ENCODE measurements around the gene CGREF1. TPM values are rescaled to one million over a fixed set of nuclear protein-coding genes. Genes with fewer than 3 reads are reported as not detected.

Gene CGREF1
- total and polyA plus RNA-seq, 4 donors = 0.55 to 0.89 (median 0.69) TPM

- Histone ChIP-seq H3K9me3 (ENCODE audit: control insufficient read depth in 4 of 4, insufficient read depth in 3 of 4, low read length in 3 of 4) (no peaks in the 10 kb centered on the region), H3K4me3 (no peak overlapping the region), H3K9ac (ENCODE audit: insufficient read depth in 1 of 2, low read length in 2 of 2) (no peak overlapping the region), H3K27ac (ENCODE audit: low read depth in 1 of 2, low read length in 1 of 2) (peak overlapping the region in 1 of 2 donors; percentile 5), H3K4me1 (ENCODE audit: control insufficient read depth in 5 of 5, insufficient read depth in 5 of 5, low read length in 5 of 5) (peaks cover 0 to 10% (median 7%) of the 10 kb centered on the region in 5 donors), H3K27me3 (ENCODE audit: control insufficient read depth in 3 of 3, insufficient read depth in 3 of 3, low read length in 2 of 3) (no peaks in the 10 kb centered on the region), H3K36me3 (ENCODE audit: control insufficient read depth in 4 of 4, insufficient read depth in 4 of 4, low read length in 4 of 4) (peaks cover 0 to 2% (median 0%) of the 10 kb centered on the region in 4 donors)
- DNase-seq = no peak
- no peak for ATAC-seq (ENCODE audit: insufficient read depth, low FRiP score)
- TF ChIP-seq, protein P1, sequence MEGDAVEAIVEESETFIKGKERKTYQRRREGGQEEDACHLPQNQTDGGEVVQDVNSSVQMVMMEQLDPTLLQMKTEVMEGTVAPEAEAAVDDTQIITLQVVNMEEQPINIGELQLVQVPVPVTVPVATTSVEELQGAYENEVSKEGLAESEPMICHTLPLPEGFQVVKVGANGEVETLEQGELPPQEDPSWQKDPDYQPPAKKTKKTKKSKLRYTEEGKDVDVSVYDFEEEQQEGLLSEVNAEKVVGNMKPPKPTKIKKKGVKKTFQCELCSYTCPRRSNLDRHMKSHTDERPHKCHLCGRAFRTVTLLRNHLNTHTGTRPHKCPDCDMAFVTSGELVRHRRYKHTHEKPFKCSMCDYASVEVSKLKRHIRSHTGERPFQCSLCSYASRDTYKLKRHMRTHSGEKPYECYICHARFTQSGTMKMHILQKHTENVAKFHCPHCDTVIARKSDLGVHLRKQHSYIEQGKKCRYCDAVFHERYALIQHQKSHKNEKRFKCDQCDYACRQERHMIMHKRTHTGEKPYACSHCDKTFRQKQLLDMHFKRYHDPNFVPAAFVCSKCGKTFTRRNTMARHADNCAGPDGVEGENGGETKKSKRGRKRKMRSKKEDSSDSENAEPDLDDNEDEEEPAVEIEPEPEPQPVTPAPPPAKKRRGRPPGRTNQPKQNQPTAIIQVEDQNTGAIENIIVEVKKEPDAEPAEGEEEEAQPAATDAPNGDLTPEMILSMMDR (IDR thresholded peaks at IDR 0.05; ENCODE audit: control extremely low read depth, extremely low read depth) = no peak
- 53 to 74% methylated on average over 3 of the region's 3 CpGs for WGBS, 2 donors
Measured at GRCh38 chr2:27096748-27097297, 22.1 kb downstream of the CGREF1 start.

GRCh38 chr2:27095745-27096651 lies 22.9 kb downstream of the CGREF1 start:
- H3K27me3 ChIP-seq (ENCODE audit: control insufficient read depth in 3 of 3, insufficient read depth in 3 of 3, low read length in 2 of 3) = no peaks in the 10 kb centered on the region
- H3K36me3 ChIP-seq (ENCODE audit: control insufficient read depth in 4 of 4, insufficient read depth in 4 of 4, low read length in 4 of 4) = peaks cover 0 to 4% (median 0%) of the 10 kb centered on the region in 4 donors
- H3K4me3 ChIP-seq = peak overlapping the region; percentile 1
- no peak overlapping the region for H3K9ac ChIP-seq (ENCODE audit: insufficient read depth in 1 of 2, low read length in 2 of 2)
- peak overlapping the region in 1 of 2 donors; percentile 17 for H3K27ac ChIP-seq (ENCODE audit: low read depth in 1 of 2, low read length in 1 of 2)
- H3K4me1 ChIP-seq (ENCODE audit: control insufficient read depth in 5 of 5, insufficient read depth in 5 of 5, low read length in 5 of 5) = peaks cover 0 to 10% (median 7%) of the 10 kb centered on the region in 5 donors
- H3K9me3 ChIP-seq (ENCODE audit: control insufficient read depth in 4 of 4, insufficient read depth in 3 of 4, low read length in 3 of 4) = no peaks in the 10 kb centered on the region
- WGBS, 2 donors = 25 to 26% methylated on average over 18 of the region's 18 CpGs
- ATAC-seq (ENCODE audit: insufficient read depth, low FRiP score) (peak; percentile 73), DNase-seq (peak; percentile 67 to 78 (median 74))
- TF ChIP-seq, protein P1 (IDR thresholded peaks at IDR 0.05; ENCODE audit: control extremely low read depth, extremely low read depth) = no peak

- DNase-seq = no peak
- Histone ChIP-seq H3K4me3 (no peak overlapping the region), H3K4me1 (ENCODE audit: control insufficient read depth in 5 of 5, insufficient read depth in 5 of 5, low read length in 5 of 5) (peaks cover 0 to 10% (median 7%) of the 10 kb centered on the region in 5 donors), H3K9me3 (ENCODE audit: control insufficient read depth in 4 of 4, insufficient read depth in 3 of 4, low read length in 3 of 4) (no peaks in the 10 kb centered on the region), H3K27me3 (ENCODE audit: control insufficient read depth in 3 of 3, insufficient read depth in 3 of 3, low read length in 2 of 3) (no peaks in the 10 kb centered on the region), H3K36me3 (ENCODE audit: control insufficient read depth in 4 of 4, insufficient read depth in 4 of 4, low read length in 4 of 4) (peaks cover 0 to 4% (median 0%) of the 10 kb centered on the region in 4 donors), H3K27ac (ENCODE audit: low read depth in 1 of 2, low read length in 1 of 2) (no peak overlapping the region), H3K9ac (ENCODE audit: insufficient read depth in 1 of 2, low read length in 2 of 2) (no peak overlapping the region)
- 85 to 88% methylated on average over 2 of the region's 2 CpGs for WGBS, 2 donors
- ATAC-seq (ENCODE audit: insufficient read depth, low FRiP score) = no peak
- TF ChIP-seq, protein P1 (IDR thresholded peaks at IDR 0.05; ENCODE audit: control extremely low read depth, extremely low read depth) = no peak
Measured at GRCh38 chr2:27095427-27095744, 23.5 kb downstream of the CGREF1 start.

Data from lung (tissue), 12 donors.